HG02852 (cell line): Measurements from ENCODE around the gene SERGEF.
"Not testable (repeated sequence)": the region's sequence is repeated elsewhere in the genome, so short reads cannot be mapped to it uniquely, and the experiment has no call there.

Experiments
- ATAC-seq: cut with Tn5 transposase; IDR thresholded peaks from one replicate; pipeline ENCODE4 v1.9.1; 2021; ENCODE audit warnings: mild to moderate bottlenecking, moderate library complexity; ENCODE audit not compliant: unreplicated experiment

Gene SERGEF

DNA sequence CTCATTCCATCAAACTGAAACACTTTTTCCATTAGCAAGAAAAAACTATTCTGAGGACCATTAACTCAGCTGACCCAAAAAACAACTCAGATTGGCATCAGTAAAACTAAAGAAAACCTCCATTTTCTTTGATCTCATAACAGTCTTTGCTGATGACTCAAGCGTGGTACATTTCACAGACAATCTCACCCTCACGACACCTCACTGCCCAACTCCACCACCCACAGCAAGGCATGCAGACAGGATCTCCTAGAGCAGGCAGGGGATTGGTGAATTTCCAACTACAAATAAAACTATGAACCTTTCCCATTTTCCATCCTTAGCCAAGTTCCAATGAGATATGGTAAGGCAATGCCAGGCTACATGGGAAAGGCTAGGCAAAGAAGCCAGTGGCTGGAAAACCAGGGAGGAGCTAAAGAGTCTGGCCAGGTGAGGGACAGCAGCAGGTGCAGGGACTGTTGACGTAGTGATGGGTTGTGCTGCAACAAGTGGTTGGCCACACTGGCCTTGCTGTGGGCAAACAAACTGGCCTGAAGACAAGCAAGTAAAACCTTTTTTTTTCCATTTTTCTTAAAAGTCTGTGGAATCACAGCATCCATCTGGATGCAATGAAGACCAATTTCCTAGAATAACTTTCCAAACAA lies 97.2 kb downstream of the SERGEF start:
- ATAC-seq: no peak

DNA sequence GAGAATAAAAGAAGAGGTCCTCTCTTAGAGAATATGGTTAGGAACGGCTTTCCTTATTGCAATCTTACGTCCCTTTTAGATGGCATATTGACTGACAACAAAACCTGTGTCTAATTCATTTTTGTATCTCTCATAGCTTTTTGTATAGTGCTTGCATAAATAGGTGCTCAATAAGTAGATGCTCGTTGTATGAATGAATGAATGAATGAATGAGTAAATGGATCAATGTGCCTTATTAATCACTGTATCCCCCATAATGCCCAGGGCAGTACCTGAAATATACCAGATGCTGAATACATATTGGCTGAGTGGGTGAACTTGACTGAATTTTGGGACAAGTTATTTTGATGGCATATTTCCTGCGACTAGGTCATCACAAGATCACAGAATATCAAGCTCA lies 97.9 kb downstream of the SERGEF start:
- ATAC-seq: no peak

DNA sequence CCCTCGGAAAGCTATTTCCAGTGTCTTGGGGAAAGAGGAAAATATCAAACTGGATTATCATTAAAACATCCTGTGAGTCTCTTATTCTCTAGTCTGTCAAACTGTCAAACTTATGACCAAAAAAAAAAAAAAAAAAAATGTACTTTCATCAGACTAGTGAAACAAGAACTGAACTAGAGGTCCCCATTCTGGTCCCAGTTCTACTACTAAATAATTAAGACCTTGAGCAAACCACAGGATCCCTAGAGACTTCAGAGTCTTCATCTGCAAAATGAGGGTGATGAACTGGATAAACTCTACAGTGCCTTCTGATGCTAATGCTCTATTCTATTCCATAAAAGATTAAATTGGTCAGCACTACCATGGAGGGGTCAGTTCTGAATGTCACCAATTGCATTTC lies 105.8 kb downstream of the SERGEF start:
- no peak for ATAC-seq

DNA sequence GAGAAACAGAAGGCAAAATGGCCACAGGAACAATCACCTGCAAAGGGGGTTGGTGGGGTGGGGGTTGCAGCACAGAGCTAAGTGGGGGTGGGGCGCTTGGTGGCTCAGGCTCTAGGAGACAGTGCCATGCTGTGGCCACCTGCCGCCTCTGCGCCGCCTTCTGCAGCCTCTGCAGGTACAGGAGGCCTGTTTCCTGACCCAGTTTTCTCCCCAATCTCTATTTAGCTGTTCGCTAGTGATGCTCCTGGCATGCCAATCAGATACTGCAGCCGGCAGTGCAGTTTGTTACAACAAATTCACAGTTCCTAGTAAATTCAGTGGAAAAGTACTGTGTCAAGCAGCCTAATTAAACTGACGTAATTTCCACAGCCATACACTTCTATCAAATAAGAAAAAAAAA lies 106.4 kb downstream of the SERGEF start:
- no peak for ATAC-seq

DNA sequence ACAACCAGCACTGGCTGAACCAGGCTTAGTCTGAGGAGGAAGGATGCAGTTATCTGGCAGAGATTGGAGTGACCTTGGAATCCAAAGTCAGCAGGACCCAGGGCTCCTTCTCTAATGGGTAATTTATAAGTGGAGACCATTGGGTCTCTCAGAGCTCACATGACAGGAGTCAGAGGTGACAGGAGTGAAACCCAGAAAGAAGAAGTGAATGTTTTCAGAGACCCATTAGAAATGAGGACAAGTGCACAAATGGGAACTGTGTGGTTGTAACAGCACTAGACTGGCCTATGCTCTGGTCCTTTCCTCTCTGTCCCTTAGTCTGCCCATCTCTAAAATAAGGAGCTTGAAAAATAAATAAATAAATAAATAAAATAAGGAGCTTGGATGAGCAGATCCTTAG lies 107.4 kb downstream of the SERGEF start:
- ATAC-seq: peak; percentile 93

DNA sequence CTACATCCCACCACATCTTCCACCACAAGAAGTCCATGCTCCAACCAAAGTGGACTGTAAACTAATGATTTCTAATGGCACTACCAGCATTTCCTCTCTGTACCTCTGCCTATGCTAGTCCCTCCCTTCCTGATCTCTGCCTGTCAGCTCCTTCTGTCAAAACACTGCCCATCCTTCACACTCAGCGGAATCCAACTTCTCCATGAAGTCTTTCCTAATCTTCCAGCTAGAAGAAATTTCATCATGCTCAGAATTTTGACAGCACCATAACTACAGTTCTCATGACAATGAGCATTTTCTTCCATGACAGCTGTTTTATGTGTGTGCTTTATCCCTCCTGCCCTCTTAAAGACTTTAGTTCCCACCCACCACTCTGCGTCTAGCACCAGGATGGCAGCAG lies 111.4 kb downstream of the SERGEF start:
- no peak for ATAC-seq

DNA sequence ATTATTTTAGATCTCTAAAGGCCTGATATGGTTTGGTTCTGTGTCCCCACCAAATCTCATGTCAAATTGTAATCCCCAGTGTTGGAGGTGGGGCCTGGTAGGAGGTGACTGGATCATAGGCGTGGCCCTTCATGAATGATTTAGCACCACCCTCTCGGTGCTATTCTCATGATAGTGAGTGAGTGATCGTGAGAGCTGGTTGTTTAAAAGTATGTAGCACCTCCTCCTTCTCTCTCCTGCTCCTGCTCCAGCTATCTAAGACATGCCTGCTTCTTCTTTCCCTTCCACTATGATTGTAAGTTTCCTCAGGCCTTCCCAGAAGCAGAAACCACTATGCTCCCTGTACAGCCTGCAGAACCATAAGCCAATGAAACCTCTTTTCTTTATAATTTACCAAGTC lies 114.1 kb downstream of the SERGEF start:
- no peak for ATAC-seq

DNA sequence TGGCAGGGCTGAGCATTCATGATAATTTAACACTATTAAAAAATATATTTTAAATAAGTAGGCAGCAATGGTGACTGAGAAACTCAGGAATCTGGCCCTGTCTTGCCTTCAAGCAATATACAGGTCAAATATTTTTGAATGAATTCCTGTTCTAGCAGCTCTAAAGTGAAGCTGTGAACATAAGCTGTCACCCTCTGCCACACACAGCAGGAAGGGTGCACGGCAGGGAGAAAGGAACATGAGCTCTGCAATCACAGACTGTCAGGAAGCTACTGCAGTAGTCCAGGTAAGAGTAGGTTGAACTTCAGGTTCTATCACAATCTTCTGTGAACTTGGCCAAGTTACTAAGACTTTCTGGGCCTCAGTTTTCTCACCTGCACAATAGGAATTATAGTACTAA lies 114.8 kb downstream of the SERGEF start:
- ATAC-seq: no peak

DNA sequence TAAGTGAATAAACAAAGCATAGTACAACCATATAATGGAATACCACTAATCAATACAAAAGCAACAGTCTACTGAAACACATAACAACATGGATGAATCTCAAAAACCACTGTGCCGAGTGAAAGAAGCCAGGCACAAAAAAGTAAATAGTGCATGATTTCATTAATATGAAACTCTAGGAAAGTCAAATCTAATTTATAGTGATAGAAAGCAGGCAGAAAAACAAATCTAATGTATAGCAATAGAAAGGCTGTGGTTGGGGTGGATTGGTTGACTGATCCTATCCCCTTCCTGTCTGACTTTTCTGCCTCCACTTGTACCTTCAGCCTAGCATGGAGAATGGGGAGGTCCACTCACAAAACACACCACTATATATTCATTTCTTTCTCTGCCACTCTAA lies 115.4 kb downstream of the SERGEF start:
- no peak for ATAC-seq

DNA sequence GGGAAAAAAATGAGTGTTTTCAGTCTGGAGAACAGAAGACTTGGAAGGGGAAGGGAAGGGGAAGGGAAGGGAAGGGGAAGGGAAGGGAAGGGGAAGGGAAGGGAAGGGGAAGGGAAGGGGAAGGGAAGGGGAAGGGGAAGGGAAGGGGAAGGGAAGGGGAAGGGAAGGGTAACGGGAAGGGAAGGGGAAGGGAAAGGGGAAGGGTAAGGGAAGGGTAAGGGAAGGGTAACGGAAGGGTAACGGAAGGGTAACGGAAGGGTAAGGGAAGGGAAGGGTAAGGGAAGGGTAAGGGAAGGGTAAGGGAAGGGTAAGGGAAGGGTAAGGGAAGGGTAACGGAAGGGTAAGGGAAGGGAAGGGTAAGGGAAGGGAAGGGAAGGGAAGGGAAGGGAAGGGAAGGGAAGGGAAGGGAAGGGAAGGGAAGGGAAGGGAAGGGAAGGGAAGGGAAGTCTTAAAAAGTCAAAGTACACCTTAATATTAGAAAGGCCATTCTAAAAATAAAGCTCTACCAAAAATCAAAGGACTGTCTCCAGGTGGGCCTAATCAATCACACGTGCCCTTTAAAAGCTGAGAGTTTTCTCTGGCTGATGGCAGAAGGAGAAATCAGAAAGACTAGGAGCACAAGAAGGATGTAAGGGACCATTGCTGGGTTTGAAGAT lies 116.2 kb downstream of the SERGEF start:
- not testable (repeated sequence) for ATAC-seq

DNA sequence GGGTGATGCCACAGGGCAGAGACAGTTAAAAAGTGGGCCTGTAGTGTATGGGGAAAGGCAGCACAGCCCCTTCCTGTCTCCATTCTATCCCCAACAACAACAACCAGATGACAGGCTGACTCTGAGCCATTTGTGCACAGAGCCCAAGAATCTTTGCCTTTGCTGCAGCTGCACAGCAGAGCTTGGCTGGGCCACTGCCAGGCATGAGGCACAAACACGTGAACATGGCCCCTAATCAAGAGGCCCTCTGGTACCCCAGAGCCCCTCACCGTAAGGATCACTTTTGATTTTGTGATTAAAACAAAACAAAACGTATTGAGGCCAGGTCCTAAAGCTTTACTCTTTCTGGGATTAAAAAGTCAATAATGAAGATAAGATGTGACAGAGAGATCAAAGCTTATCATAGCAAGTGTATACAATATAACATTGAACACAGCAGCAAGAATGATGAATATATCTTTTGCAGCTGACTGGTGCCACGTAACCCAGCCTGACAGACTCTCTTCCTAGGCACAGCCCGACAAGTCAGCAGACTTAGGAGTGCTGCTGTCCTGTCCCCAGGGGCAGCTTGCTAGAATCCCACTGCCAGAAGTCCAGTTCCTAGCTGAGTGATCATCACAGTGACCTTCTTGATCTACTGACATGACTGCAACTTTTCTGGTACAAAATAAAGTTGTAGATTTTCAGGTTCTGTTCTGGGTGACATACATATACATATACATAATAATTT lies 117.8 kb downstream of the SERGEF start:
- ATAC-seq: no peak

DNA sequence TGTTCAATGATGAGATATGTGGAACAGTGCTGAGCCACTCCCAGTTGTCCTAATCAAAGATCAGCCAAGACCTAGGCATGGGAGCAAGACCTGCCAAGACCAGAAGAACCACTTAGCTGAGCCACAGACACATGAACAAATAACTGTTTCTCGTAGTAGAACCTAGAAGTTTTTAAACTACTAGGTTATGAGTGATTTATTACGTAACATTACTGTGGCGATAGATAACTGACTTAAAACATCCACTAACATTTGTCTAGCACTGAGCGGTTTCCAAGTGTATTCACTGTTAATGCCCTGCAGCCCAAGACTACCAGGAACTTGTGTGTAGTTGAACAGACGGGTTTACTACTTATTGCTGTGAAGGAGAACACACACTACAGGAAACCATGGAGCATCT lies 120.4 kb downstream of the SERGEF start:
- ATAC-seq: no peak

DNA sequence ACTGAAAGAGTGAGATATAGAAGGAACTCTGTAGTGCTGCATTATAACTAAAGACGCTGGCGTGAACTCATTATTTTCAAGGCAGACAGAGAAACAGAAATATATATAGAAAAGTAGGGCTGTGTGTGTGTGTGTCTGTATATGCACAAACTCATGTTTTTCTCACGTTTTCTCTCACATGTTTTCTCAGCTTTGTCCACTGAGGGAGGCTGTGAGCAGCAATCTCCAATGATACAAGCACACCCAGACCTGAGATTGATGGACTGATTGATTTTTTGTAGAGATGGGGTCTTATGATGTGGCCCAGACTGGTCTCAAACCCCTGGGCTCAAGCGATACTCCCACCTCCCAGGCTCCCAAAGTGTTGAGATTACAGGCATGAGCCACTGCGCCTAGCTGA lies 122.5 kb downstream of the SERGEF start:
- no peak for ATAC-seq

DNA sequence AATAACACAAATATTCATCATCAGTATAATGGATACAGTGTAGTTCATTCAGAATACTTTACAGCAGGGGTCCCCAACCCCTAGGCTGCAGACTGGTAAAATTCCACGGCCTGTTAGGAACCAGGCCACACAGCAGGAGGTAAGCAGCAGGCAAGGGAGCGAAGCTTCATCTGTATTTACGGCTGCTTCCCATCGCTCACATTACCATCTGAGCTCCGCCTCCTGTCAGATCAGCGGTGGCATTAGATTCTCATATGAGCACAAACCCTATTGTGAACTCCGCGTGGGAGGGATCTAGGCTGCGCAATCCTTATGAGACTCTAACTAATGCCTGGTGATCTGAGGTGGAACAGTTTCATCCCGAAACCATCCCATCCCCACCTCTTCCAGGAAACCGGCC lies 125.1 kb downstream of the SERGEF start:
- no peak for ATAC-seq

DNA sequence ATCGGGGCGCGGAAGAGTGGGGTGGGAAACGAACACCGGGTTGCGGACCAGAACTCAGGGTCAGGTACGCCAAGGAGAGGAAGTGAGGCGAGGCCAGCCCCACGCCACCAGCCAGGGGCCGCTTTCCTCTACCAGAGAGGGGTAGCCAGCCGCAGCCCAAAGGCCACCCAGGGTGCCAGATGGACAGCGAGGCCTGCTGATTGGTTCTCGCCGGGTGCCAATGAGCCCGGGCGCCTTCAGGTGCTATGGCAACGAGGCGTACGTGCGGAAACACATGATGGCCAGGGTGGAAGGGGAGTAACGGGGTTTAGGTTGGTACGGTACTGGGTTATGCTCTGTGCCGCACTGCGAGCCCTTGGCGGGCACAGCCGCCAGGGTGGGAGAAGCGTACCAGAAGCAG lies 128.9 kb downstream of the SERGEF start:
- ATAC-seq: no peak

DNA sequence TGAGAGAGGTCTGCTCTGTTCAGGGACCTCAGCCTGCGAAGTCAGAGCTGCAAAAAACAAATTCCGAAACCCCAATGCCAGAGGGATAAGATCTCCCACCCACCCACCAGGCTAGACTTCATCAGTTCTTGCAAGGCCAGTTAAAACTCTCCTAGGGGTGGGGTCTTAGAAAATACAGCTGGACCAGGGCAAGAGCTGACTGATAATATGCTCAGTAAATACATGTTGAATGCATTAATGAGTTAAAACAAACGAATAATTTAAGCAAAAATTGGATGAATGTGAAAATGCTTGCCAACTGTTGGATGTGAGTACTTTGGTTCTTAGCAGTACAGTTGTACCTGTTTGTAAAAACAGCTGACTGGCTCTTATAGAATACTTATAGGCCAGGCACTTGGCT lies 129.8 kb downstream of the SERGEF start:
- ATAC-seq: no peak

DNA sequence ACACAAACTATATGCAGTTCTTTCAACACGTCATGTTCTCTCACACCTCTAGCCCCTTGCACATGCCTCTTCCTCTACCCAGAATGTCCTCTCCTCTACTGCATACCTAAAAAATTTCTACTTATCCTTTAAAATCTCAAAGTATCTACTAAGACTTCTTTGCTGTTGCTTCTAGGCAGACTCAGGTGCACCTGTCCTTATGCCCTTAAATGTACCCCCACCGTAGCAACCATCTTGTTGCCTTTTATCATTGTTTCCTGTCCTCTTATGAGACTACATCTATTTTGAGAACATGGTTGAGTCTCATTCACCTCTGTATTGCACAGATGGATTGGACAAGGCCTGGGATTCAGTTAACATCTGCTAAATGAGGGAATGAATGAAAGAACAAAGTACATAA lies 134.1 kb downstream of the SERGEF start:
- no peak for ATAC-seq

DNA sequence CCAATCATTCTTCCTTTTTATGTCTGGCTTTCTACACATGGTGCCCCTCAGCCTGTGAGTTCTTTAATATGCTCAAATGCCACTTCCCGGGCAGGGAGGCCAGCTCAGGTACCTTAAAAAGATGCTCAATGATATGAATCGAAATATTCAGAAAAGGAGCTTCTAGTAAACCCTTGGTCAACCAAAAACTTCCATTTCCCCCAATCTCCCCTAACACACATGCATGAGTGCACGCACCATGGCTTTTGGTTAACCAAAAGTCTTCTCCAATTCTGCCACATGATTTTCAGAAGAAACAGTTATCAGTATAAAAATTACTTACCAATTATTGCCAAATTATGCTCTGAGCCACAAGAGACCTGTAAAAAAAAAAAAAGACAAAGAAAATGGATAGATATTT lies 135.0 kb downstream of the SERGEF start:
- ATAC-seq: peak; percentile 61

DNA sequence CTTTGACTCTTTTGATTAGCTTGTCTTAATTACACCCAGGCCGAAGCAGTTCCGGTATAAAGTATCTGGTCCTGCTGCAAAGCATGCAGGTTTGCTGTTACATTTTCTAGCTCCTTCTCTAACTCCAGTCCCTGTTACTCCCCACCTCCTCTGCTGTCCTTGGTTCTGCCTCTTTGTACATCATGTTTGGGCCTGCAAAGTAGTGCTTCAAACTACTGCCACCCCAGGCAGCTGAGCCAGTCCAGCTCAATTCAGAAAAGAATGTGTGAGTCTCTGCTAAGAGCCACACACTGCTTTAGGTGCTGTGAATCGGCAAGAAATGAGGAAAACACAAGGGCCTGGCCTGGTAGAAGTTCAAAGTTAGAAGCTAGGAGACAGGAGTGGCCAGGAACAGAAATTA lies 136.0 kb downstream of the SERGEF start:
- no peak for ATAC-seq

DNA sequence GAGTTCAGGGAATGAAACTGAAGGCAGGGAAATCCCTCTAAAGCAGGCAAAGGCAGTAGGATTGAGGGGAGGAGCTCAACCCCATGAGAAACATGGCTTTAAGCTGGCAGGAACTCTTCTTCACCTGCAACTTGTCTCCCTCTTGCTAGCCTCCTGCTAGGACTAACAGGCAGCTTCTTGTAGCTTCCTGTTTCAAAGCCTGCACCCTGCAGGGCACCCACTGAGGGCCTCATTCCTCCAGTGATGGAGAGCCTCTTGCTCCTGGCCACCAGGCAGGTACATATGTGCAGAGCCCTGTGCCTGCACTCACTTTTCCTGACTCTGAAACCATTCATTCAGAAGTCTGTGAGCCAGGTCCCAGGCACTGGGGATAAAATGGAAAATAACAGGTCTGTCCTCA lies 137.0 kb downstream of the SERGEF start:
- ATAC-seq: no peak

DNA sequence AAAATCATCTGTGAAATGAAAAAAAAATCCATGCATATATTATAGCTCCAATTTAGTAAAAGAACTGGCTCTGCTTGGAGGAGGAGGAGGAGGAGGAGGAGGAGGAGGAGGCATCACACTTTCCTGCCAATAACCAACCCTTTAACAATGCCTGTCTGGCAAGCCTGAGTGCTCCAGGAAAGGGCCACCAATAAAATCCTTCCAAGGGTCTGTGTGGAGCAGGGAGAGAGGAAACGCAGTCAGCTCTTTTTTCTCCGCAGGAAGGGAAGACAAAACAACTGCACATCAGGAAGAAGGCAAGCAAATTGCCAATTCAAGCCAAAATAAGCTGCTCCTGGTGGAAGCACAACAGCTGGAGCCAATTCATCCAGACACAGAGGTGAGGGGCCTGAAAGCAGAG lies 139.3 kb downstream of the SERGEF start:
- no peak for ATAC-seq

DNA sequence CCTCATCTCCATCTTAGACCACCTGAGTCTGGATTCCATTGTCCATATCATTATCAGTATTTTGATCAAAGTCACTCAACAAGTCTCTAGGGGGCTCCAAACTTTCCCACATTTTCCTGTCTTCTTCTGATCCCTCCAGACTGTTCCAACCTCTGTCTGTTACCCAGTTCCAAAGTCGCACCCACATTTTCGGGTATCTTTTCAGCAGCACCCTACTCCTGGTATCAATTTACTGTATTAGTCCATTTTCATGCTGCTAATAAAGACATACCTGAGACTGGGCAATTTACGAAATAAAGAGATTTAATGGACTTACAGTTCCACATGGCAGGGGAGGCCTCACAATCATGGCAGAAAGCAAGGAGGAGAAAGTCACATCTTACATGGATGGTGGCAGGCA lies 144.4 kb downstream of the SERGEF start:
- not testable (repeated sequence) for ATAC-seq
